GM18907 (cell line): ENCODE data around the gene PDGFD.

Experiments used
- ATAC-seq: cut with Tn5 transposase; IDR thresholded peaks from one replicate; pipeline ENCODE4 v1.9.1; 2021; ENCODE audit warnings: mild to moderate bottlenecking, moderate library complexity; ENCODE audit not compliant: unreplicated experiment

PDGFD gene

DNA sequence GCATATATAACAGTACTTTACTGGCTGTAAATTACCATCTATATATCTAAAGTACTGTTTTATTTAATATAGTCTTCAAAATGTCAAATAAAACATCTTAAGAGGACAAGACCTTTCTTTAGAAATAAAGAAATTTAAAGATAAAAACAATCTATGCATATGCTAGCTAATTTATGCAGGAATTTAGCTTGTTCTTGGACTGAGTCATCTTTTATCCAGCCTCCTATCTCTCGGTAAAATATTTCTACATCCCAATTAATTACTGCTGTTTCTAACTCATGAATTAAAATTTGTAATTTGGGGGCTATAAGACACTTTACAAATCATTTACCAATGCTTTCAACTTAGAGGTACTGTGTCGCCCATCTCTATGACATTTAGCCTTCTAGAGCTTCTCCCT, 200.3 kb downstream of the PDGFD start:
- ATAC-seq: no peak

DNA sequence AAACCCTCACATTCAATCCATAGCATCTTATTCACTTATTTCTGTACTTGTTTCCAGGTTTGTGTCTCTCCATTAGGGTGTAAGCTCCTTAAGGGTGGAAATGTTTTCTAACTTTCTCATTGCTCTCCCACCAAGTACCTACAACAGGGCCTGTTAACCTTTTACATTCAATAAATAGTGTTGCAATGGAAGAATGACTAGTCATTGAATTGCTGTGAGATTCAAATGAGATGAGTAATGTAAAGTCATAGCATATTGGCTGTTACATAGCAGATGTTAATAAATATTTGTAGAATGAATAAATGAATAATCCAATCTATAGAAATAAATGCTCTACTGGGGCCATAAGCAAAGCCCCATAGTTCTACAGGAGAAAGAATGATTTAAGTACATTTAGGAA, 202.9 kb downstream of the PDGFD start:
- no peak for ATAC-seq

DNA sequence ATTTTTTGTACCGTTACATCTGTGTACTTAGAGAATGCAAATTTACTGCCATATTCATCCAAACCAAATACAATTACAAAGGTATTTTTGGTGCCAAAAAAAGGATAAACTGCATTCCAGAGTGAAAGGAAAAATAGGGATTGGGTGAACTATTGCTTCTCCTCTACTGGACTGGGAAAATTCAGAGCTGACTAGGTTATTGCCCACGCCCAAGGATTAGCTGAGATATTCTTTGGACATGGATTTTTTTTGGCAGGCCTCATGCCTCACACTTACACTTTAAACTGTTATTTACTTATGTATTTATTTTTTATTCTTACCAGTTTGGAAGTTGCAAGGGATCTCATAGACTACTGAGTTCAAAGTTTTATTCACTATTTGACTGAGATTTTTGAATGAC, 203.8 kb downstream of the PDGFD start:
- ATAC-seq: no peak

DNA sequence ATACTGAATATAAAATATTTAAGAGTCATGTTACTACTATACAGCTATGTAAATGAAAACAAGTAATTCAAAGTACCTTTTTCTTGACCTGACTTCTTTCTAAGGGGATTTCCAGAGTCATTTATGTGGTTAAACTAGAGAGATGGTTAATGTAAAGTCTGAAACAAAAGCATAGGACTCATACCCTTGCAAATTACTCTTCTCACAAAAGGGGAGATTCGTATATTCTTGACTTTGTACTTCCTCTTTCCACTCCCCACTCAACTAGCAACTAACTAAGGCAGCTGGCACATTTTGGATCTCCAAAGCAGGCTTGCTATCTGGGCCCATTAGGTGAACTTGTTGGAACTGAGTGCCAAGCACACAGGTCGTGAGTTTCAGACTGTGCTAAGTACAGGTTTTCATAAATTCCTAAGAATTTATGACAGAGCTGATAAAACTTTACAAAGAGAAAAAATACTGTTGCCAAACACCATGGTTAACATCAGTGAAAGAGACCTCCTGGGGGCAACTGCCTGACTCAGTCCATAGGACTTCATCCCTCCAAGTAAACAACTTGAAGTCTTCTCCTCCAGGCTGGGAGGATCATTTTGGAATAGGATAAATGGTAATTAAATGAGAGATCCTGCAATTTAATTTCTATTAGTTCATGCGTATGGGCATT, 204.5 kb downstream of the PDGFD start:
- ATAC-seq: peak; percentile 99

DNA sequence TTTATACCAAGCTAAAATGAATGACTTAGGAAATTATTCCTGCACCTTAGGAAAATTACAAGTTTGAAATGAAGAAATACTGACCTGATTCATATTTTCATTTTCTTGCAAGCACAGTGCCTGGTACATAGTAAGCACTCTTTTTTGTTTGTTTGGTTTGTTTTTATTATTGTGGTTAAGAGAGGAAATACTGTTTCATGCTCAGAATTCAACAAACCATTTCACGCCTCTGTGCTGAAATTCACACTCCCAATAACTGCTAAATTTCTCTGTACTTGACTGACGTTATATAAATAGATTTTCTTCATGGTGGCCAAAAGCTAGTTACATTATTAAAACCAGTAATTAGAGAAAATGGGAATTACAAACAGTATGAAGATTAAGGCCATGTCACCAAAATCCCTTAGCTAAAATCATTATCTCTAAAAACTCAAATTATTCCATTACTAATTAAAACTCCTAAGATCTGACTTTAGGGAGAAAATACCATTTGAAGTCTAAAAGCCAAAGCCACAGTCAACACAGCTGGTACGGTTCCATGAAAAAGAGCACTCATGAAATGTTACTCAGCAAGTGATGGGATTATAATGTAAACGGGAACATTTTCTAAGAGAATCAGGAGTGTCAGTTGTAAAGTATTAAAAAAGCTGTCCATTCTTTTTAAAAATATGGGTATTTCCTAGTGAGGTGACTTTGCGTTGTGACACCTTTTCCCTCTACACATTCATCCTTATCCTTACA, 205.3 kb downstream of the PDGFD start:
- peak; percentile 31 for ATAC-seq

DNA sequence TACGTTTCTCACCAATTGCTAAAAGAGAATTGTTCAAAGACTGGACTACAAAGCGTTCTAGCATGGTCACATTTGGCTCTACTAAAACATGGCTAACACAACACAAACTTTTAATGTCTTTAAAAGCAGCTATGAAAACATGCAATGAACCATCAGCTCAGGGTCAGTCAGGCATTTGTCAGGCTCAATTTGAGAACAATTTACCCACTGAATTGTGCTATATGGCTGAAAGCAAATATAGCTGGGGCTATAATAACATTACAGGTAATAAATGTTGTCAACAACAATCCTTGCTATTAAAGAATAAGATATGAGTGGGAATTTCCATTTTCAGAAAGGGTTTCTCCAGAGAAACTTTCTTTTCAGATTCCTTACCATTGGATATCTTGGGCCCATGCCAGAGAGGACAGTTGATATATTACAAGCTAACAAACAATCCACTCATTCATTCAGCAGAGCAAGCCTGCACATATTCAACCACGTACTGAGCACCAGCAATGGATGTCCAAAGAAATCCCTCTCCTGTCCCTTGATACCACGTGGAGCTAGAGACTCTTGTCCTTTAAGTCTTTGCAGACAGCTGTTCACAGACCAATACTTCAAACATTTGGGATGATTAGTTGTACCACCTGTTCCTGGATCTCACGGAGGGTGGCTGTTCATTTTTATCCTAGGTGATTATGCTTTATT, 210.0 kb downstream of the PDGFD start:
- ATAC-seq: no peak

DNA sequence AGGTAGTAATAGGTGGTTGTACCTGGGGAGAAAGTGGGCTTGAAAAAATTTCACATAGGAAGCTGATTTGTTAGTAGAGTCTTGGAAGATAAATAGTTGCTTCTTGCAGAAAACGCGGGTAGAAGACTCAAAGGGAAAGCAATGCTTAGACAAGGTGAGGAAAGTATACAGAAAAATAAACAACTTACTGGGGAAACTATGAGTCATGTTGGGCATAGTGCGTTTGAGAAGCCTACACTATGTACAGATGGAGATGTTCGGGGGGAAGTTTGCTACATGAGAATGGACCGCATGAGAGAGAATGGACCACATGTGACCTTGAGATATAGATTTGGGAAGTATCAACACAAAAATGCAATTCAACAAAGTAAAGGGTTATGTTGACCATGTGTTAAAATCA, 214.2 kb downstream of the PDGFD start:
- ATAC-seq: no peak

DNA sequence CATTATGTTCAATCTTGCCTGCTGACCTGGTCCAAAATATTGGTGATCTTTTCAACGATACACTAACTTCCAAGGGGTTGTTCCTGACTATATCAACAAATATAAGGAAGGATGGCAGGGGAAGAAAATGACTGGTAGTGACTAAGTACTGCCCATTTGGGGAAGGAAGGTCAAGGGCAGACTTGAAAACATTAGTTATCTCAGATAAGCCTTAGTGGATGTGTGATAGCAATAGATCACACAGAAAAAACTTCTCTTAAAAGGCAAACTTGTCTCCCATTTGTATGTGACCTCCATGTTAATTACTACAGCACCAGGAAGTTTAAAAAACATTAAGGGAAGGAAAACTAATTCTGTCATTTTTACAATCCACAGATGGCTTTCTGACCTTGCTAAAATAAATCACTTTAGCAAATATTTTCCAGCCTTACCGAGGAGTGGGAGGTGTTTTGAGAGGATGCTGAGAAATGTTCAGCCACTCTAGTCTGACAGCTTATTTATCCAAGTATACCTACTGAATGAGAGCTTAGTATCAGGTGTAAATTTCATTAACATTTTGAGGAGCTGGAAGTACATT, 215.7 kb downstream of the PDGFD start:
- ATAC-seq: no peak

DNA sequence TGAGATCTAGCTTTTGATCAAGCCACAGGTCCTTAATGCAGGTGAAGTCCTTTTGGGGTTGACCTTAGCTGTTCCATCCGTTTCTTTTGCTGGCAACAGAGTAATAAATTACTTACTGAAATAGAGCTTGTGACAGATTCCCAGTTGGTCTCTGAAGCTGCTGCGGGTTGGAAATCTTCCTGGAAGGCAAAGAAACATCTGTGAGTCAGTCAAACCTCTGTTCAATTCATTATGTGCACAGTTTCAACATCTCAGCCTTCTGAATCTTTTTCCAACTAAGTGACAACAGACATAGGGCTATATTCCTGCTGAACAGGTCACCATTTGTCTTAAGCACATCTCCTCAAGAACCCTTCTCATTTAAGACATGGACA, 216.4 kb downstream of the PDGFD start:
- no peak for ATAC-seq

DNA sequence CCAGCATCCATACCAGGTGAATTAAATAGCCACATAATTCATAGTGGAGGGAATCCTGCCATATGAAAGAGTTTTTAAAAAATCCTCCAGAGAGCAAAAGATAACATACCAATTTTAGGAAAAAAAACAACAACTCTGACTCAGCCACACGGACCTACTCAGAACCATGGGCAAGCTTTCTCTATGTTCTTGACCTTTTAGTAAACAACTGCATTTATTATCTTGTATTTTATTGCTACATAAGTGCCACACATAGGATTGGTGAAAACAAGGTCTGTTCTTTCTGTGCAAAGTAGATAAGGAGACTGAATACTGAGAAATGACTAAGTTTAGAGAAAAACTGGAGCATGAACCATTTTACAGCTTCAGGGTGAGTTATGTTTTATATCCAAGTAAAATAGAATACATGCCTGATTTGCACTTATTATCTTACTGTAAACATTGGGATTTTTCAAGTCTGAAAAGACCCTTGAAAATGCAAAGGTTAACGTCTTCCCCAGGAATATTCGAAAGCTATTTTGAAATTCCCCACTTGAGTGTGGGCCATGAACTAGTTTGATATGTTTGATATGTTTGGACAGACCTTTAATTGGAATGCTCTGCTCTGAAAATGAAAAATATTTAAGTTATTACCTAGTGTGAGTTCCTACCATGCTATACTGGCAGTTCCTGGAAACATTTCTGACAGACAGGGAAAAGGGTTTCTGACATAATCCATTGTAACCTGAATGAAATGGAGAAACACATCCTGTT, 217.0 kb downstream of the PDGFD start:
- ATAC-seq: no peak

DNA sequence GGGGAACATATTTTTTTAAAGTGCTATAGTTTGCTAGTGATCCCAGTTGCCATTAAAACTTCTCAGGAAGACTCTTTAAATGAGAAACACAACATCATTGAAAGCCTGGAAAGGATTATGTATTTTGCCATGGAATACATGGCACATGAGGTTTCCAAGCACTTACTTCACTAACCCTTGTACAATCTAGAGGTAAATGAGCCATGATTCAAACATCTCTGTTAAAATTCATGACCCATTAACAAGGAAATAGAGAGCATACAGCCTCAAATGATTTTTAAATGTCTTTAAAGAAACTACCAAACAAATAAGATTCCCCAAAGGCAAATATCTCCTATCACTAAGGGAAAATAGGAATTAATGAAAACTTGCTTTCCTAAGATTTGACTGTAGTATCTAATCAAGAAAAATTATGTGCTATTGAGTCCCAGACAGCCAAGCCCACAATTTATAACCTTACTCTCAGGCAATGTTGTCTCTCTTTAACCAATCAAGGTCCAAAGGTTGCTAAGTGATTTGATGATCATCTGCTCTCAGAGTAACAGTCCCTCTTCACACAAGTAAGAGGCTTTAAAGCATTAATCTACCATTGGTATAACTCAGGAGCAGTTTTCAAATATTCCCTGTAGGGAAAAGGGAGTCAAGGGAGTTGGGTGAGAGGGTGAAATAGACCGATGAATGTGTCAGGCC, 219.6 kb downstream of the PDGFD start:
- ATAC-seq: no peak

DNA sequence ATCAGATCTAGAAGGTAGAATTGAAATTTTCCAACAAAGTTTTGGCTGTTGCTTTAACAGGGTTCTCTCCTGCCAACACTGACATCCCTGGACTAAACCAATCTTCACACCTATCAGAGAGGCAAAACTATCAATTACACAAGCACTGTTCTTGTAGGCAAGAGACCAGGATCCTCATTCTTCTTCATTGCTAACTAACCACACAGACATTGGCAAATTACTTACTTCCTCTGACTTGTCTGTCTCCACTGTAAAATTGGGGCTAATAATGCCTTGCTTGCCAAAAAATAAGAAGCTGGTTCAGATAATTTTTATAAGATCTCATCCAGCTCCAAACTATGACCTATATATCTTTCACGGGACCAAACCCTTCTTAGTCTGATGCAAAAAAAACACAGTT, 221.3 kb downstream of the PDGFD start:
- ATAC-seq: no peak

DNA sequence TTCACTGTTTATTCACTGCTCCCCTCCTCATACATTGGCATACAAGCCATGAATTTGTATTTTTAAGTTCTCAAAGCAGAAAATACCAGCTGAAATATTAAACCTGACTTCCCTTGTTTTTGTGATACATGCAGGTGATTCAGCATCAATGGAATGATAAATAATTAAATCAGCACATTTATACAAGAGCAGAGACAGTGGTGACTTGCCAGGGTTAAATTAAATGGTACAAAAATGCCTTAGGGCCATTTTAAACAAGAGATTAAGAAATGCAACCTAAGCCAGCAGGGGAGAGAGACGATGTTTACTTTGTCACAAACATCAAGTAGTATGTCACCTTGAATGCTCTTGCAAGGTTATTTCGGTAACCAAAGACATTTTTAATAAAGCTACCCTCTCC, 223.4 kb downstream of the PDGFD start:
- no peak for ATAC-seq

DNA sequence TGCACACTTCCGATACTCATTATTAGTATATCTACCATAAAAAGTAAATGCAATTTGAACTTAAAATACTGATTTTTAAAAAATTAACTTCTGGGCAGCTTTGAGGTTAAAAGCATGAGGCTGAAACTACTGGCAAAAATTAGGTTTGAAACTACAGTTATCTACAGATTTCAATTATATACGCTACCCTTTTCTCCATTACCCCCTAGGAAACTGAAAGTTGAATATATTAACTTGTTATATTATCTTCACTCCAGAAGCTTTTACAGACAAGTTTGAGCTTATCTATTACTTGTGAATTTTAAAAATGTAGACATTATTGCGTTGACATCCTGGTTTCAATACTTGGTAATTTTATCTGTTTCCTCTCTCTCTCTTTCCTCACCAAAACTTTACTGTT, 224.3 kb downstream of the PDGFD start:
- ATAC-seq: peak; percentile 51

DNA sequence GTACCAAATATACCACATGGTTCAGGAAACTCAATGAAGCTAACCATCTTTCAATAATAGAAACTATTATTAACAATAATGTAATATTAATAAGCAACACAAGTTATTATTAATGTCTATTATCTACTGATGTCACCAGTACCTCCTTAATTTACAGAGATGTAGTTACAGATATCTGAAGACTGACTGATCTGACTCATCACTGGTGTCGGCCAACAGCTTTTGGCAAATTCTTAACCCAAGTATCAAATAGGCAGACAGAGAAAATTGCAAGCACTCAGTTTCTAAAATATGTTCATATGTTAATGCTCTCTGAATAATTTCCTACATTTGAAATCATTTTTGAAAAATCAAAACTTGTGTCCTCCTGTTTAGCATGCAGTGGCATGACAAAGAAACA, 227.9 kb downstream of the PDGFD start:
- ATAC-seq: peak; percentile 70

DNA sequence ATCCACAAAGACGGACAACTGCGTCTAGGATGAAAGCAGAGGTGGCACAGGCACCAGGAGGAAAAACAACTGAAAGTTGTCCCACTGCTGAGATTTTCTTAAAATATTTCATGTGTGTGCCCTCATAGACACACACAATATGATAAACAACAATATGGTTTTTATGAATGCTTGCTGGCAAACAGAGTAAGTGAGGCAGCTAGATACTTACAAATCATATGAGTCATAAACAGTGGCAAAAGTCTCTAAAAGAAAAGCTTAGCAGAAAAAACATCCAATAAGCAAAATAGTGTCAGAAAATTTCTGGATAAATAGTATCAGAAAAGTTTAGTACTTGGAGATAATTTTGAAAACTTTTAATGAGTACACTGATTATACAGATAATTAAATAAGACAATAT, 228.7 kb downstream of the PDGFD start:
- ATAC-seq: no peak

DNA sequence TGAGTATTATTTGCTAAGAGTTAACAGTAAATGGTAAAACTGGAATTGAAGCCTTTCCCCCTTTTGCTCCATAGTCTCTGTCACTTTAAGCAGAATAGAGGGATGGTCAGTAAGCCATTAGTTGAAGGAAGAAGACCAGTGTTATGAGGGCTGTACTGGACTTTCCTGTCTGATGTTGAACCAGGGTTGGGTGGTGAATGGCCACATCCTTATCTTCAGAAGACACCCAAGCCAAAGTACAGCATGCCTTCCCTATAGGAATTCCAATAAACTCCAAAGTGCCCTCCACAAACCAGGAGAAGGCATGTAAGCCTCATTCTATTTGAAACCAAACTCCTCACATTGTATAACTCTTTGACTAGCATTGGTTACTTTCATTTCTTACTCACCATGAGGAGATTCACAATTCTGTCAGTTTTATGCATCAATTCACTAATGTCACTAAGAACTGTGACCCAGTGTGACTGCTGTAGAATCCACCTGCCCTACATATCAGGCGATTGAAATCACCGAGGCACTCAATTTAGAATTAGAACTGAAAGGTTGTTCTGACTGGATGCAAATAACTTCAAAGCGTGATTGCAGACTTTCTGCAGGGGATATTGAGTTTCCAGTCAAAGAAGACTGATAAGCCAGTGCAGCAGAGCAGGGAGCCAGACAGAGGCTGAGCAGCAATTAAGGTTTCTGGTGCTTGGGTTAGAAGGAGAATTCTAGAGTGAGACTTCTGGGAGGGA, 234.6 kb downstream of the PDGFD start:
- peak; percentile 96 for ATAC-seq

DNA sequence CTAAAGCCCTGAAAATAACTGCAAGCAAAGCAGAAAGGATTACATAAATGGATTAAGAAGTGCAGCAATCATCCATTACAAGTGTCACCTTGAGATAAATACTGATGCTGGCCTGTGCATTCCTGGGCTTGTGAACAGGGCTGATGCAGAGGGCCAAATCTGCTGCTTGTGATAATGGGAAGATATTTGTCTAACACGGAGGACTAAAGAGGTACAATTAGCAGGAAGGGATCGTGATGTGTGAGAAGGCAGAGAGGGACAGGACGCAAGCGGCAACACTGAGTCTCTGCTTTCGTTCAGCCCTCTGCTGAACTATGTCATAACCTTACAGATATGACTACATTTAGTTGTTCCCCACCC, 235.2 kb downstream of the PDGFD start:
- peak; percentile 3 for ATAC-seq

DNA sequence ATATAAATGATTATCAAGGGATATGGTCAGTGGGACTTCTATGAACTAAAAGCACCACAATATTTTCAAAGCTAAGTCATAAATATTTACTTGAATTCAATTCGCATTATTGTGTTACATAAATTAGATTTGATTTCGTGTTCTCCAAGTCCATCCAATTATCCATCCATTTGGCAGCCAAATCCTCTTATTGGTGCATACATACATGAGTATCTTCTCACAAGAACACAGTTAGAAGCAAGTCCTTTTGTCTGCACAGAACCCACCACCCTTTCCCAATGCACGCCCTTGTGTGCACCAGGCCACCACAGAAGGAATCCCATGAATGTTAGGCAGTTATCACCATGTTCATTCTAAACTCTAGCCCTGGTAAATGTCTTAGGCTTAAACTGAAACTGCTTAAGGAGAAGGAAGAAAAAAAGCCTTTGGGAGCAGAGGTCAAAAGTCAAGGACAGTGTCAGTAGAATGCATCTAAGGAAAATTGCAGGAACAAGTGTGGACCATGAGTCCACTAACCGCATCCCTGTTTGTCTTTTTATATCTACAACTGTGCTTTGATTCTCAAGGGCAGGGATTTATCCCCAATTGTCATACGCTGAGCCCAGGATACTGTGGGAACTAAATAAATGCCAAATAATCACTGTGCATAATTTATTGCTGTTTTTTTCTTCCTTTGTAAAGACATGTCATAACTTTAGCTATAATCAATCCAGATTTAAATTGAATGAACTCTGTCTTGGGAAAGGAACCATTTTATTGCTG, 235.7 kb downstream of the PDGFD start:
- ATAC-seq: no peak
